Epithelial cell of prostate (primary cell): Measurements from ENCODE around the gene FNTB.
"Not testable (repeated sequence)": the region's sequence is repeated elsewhere in the genome, so short reads cannot be mapped to it uniquely, and the experiment has no call there.

Experiments
- DNase-seq: peaks from one replicate; pipeline ENCODE4 v3.0.0-alpha.2; 2011; ENCODE audit warnings: low read depth, low spot score
- H3K27ac ChIP-seq: fragments of 450-650 bp; 2 replicates; pipeline ENCODE4 v1.5.1; 2017; ENCODE audit warnings: mild to moderate bottlenecking

FNTB gene

GRCh38 chr14:65077318-65077717, 90.6 kb downstream of the FNTB start:
- no peak for DNase-seq
- no peak overlapping the region for H3K27ac ChIP-seq

- no peak for DNase-seq
- H3K27ac ChIP-seq, result no peak overlapping the region
Measured at GRCh38 chr14:65079201-65079600, 92.5 kb downstream of the FNTB start.

GRCh38 chr14:65079768-65080167, 93.1 kb downstream of the FNTB start:
- no peak for DNase-seq
- H3K27ac ChIP-seq, result no peak overlapping the region

GRCh38 chr14:65080960-65081747, 94.5 kb downstream of the FNTB start:
- no peak for DNase-seq
- H3K27ac ChIP-seq, result no peak overlapping the region

GRCh38 chr14:65082930-65083329, 96.2 kb downstream of the FNTB start:
- no peak overlapping the region for H3K27ac ChIP-seq
- no peak for DNase-seq

GRCh38 chr14:65084554-65085505, 98.1 kb downstream of the FNTB start:
- DNase-seq, result no peak
- H3K27ac ChIP-seq, result no peak overlapping the region

GRCh38 chr14:65086686-65087085, 100.0 kb downstream of the FNTB start:
- not testable (repeated sequence) for H3K27ac ChIP-seq

GRCh38 chr14:65087835-65088234, 101.1 kb downstream of the FNTB start:
- not testable (repeated sequence) for DNase-seq, H3K27ac ChIP-seq

More at GRCh38 chr14:65086686-65087085, 100.0 kb downstream of the FNTB start:
- not testable (repeated sequence) for DNase-seq

- no peak overlapping the region for H3K27ac ChIP-seq
Measured at GRCh38 chr14:65092349-65092748, 105.7 kb downstream of the FNTB start.

GRCh38 chr14:65095633-65096205, 109.0 kb downstream of the FNTB start:
- no peak overlapping the region for H3K27ac ChIP-seq
- DNase-seq, result no peak

More at GRCh38 chr14:65092349-65092748, 105.7 kb downstream of the FNTB start:
- no peak for DNase-seq

- no peak overlapping the region for H3K27ac ChIP-seq
- no peak for DNase-seq
Measured at GRCh38 chr14:65096323-65097089, 109.8 kb downstream of the FNTB start.

GRCh38 chr14:65098586-65098985, 111.9 kb downstream of the FNTB start:
- H3K27ac ChIP-seq, result no peak overlapping the region
- DNase-seq, result no peak

- H3K27ac ChIP-seq, result peak overlapping the region; percentile 68
- no peak for DNase-seq
Measured at GRCh38 chr14:65100922-65101541, 114.3 kb downstream of the FNTB start.

GRCh38 chr14:65101631-65102440, 115.1 kb downstream of the FNTB start:
- peak overlapping the region; percentile 68 for H3K27ac ChIP-seq
- DNase-seq, result no peak

- peak within 1 kb of the TSS; percentile 68 for H3K27ac ChIP-seq
- DNase-seq, result peak; percentile 94
Measured at GRCh38 chr14:65102441-65103149, 115.9 kb downstream of the FNTB start, which contains the start of gene MAX. Gene MAX, minus strand, starts transcription at chr14:65102517. Its CDS starts 178 bp downstream, at chr14:65102339.

GRCh38 chr14:65103150-65103760, 116.6 kb downstream of the FNTB start:
- no peak for DNase-seq
- no peak overlapping the region for H3K27ac ChIP-seq

GRCh38 chr14:65104791-65105190, 118.1 kb downstream of the FNTB start:
- no peak for DNase-seq
- H3K27ac ChIP-seq, result no peak overlapping the region

GRCh38 chr14:65106316-65106715, 119.6 kb downstream of the FNTB start:
- DNase-seq, result no peak
- H3K27ac ChIP-seq, result no peak overlapping the region
